Hindlimb muscle (tissue), 1 donor: ENCODE data around the gene CFAP73. TPM values are rescaled to one million over a fixed set of nuclear protein-coding genes. Genes with fewer than 3 reads are reported as not detected.

Experiments used
- DNase-seq: peaks from one replicate; pipeline ENCODE4 v3.0.0-alpha.2; 2013
- polyA plus RNA-seq: library from polyadenylated mRNA; unstranded; fragments of 120-200 nt; gene quantifications from one replicate; pipeline ENCODE4 v1.2.1, GENCODE V29; 2013; ENCODE audit not compliant: insufficient read length

The CFAP73 gene
- polyA plus RNA-seq, 1 donor, result not detected

DNA sequence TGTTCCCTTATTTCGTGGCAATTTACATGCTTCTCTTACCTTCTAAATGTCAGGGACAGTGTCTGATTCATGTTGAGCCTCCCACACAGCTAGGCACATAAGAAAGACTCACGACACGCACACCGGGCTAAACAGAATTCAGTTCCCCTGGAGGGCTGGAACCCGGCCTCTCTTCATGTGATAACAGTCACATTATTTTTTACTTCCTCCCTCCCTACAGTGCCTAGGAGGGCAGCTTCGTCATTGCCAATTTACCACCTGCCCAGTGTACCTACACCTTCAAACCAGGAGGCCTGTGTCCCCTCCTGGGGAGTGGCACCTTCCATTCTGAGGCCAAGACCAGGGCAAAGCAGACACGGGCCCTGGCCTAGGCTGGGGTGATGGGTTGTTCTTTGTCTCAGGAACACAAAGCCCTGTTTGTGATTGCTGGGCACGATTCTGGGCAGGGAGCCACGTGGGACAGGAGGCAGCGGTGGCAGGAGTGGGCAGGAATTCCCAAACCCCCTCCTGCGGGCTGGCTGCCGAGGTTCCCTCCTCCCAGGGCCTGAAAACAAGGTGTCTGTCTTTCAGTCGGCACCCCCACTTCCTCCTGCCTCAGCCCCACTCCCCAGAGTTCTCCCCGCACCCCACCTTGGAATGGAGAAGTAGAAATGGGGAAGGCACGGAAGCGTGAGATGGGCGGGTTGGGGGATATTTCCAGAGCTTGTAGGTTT is 7.2 kb upstream of the CFAP73 start:
- no peak for DNase-seq

- DNase-seq, result no peak
Measured at GRCh38 chr12:113142886-113143332, 6.6 kb upstream of the CFAP73 start.

DNA sequence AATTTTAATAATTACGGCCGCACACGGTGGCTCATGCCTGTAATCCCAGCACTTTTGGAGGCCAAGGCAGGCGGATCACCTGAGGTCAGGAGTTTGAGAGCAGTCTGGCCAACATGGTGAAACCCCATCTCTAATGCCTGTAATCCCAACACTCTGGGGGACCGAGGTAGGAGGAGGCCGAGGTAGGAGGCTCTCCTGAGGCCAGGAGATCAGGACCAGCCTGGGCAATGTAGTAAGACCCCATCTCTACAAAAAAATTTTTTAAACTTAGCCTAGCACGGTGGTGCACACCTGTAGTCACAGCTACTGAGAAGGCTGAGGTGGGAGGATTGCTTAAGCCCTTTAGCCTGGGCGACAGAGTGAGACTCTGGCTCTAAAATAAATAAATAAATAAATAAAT is 5.6 kb upstream of the CFAP73 start:
- DNase-seq, result no peak

GRCh38 chr12:113144806-113145205 is 4.7 kb upstream of the CFAP73 start:
- DNase-seq, result no peak

GRCh38 chr12:113145720-113146551 is 3.6 kb upstream of the CFAP73 start:
- DNase-seq, result no peak

GRCh38 chr12:113146999-113147398 is 2.5 kb upstream of the CFAP73 start:
- no peak for DNase-seq

- no peak for DNase-seq
Measured at GRCh38 chr12:113151655-113152054, 2.1 kb downstream of the CFAP73 start.

- DNase-seq, result no peak
Measured at GRCh38 chr12:113152196-113152834, 2.8 kb downstream of the CFAP73 start.

DNA sequence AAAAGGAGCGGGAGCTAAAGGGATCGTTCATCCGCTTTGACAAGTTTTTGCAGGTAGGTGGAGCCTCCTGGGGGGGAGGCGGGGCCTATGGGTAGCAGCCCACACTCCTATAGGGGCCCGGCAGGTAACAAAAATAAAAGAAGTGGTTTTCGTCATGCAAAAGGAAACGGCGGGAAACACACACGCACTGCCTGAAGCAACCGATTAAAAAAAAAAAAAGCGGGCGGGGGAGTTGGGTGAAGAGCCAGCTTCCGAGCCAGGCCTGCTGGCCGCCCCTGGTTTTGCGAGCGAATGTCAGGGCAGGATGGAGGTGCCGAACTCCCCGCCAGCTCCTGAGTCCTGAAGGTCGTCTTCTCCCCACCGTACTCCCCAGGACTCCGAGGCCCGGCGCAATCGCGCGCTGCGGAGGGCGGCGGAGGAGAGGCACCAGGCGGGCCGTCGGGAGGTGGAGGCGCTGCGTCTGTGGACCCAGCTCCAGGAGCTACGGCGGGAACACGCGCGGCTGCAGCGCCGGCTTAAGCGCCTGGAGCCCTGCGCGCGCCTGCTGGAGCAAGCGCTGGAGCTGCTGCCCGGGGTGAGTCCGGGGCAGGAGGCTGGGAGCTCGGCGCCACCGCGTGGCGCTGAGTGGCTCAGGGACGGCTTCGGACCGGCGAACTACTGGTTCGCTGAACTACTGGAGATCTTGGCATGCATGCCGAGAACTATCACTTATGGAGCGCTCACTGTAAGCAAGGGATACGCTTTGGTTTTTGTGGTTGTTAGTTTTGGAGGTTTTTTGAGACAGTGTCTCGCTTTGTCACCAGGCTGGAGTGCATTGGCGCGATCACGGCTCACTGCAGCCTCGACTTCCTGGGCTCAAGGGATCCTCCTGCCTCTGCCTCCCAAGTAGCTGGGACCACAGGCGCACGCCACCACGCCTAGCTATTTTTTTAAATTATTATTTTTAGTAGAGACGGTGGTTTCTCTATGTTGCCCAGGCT is 3.6 kb downstream of the CFAP73 start:
- peak; percentile 78 for DNase-seq

DNA sequence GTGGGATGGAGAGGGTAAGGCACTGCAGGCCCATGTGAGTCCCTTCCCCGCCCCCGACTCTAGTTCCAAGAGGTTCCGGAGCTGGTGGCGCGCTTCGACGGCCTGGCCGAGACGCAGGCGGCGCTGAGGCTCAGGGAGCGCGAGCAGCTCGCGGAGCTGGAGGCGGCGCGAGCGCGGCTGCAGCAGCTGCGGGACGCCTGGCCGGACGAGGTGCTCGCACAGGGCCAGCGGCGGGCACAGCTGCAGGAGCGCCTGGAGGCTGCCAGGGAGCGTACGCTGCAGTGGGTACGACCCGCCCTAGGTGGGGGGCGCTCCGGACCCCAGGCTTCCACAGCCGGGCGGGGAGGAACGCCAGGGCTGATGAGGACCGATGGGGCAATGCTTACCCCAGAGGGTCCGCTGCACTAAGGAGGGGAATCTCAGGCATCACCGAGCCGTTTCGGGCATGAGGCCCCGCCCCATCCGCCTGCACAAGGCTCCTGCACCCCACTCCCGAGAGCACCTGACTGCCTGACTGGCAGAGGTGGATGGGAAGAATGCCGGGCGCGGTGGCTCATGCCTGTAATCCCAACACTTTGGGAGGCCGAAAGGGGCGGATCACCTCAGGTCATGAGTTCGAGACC is 4.9 kb downstream of the CFAP73 start:
- DNase-seq, result no peak

DNA sequence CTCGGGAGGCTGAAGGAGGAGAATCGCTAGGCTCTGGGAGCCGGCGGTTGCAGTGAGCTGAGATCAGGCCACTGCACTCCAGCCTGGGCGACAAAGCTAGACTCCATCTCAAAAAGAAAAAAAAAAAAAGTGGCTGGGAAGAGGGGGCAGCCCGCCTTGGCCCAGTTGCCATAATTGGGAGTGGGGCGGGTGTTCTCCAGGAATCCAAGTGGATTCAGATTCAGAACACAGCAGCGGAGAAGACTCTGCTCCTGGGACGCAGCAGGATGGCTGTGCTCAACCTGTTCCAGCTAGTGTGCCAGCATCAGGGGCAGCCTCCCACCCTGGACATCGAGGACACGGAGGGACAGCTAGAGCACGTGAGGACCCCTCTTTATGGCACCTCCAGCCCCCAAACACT is 5.5 kb downstream of the CFAP73 start:
- DNase-seq, result no peak

GRCh38 chr12:113155646-113156045 is 6.1 kb downstream of the CFAP73 start:
- no peak for DNase-seq

GRCh38 chr12:113157218-113157859 is 7.8 kb downstream of the CFAP73 start:
- DNase-seq, result no peak

GRCh38 chr12:113158439-113159203 is 9.1 kb downstream of the CFAP73 start:
- DNase-seq, result no peak

- DNase-seq, result no peak
Measured at GRCh38 chr12:113159937-113160336, 10.4 kb downstream of the CFAP73 start.

DNA sequence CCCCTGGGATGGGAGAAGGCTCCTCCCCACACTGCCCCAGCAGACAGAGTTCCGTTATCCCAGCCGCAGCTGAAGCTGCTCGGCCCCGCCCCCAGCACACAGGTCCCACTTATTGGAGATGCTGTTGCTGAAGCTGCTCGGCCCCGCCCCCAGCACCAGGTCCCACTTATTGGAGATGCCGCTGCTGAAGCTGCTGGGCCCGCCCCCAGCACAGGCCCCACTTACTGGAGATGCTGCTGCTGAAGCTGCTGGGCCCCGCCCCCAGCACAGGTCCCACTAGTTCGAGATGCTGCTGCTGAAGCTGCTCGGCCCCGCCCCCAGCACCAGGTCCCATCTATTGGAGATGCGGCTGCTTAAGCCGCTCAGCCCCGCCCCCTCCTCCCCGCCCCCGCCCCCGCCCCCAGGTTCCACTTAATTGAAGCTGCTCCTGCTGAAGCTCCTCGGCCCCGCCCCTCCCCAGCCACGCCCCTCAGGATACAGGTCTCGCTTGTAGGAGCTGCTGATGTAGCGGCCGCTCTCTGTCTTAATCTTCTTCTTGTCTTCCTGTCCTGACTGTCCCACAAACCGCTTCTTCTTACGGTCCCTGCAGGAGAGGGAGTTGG is 12.0 kb downstream of the CFAP73 start:
- no peak for DNase-seq

GRCh38 chr12:113162102-113163029 is 12.8 kb downstream of the CFAP73 start:
- DNase-seq, result no peak

DNA sequence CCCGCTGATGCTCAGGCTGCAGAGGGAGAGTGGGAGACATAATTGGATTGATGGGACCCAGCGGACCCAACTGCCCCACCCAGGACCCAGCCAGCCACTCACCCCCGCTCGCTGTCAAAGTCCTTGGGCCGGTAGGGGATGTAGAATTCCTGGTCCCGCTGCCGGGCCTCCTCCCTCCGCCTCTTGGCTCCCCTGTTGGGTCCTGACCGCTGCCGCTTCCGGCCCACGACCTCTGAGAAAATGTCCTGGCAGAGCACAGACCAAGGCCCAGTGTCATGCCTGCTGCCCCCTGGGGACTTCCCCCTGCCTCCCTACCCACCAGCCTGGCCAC is 13.5 kb downstream of the CFAP73 start:
- no peak for DNase-seq

- no peak for DNase-seq
Measured at GRCh38 chr12:113164014-113164413, 14.5 kb downstream of the CFAP73 start.
